GM12801 (cell line): ENCODE measurements around the gene P4HA2.

Experiments used
- TF ChIP-seq, protein P1 (sequence below): IDR thresholded peaks from one replicate; pipeline ENCODE4 v1.5.1; 2011; ENCODE audit warnings: control low read depth; ENCODE audit not compliant: insufficient read length; ENCODE audit errors: extremely low read depth

Gene P4HA2

DNA sequence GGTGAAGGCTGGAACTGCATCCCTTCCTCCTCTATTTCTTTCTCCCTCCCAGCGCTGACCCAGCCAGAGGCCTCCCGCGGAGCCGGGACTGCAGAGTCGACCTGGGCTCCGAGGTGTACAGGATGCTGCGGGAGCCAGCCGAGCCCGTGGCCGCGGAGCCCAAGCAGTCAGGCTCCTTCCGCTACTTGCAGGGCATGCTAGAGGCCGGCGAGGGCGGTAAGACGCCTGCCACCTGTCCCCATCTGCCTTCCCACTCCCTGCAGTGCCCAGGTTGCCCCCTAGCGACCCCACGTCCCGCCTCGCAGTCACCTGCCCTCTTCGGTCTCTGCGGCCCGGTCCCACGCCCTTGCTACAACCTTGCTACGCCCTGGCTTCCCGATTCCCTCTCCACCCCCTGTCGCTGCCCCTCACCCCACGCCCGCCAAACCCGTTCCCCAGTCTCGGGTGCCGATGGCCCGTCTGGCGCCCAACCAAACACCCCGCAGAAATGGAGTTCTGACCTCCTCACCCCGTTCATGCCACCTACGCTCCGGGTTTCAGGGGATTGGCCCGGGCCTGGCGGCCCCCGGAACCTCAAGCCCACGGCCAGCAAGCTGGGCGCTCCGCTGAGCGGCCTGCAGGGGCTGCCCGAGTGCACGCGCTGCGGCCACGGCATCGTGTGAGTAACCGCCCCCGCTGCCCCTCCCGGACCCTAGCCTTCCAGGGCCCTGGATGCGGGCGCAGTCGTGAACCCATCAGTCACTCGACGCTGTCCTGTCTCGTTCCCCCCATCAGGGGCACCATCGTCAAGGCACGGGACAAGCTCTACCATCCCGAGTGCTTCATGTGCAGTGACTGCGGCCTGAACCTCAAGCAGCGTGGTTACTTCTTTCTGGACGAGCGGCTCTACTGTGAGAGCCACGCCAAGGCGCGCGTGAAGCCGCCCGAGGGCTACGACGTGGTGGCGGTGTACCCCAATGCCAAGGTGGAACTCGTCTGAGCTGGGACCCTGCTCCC lies 43.9 kb upstream of the P4HA2 start:
- TF ChIP-seq, protein P1, sequence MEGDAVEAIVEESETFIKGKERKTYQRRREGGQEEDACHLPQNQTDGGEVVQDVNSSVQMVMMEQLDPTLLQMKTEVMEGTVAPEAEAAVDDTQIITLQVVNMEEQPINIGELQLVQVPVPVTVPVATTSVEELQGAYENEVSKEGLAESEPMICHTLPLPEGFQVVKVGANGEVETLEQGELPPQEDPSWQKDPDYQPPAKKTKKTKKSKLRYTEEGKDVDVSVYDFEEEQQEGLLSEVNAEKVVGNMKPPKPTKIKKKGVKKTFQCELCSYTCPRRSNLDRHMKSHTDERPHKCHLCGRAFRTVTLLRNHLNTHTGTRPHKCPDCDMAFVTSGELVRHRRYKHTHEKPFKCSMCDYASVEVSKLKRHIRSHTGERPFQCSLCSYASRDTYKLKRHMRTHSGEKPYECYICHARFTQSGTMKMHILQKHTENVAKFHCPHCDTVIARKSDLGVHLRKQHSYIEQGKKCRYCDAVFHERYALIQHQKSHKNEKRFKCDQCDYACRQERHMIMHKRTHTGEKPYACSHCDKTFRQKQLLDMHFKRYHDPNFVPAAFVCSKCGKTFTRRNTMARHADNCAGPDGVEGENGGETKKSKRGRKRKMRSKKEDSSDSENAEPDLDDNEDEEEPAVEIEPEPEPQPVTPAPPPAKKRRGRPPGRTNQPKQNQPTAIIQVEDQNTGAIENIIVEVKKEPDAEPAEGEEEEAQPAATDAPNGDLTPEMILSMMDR: no peak

DNA sequence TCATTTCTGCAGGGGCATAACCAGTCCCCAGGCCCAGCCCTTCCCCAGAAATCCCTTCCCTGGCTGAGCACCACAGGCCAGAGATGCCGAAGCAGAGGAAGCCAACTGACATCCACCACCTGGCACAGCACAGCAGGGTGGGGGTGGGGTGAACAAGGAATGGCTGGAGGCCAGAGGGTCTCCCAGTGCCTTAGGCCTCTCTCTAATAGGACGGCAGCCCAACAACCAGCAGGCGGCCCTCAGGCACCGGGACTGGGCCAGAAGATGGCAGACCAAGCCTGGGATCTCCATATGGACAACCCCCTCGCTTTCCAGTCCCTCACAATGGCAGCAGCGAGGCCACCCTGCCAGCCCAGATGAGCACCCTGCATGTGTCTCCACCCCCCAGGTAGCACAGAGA lies 43.1 kb upstream of the P4HA2 start:
- TF ChIP-seq, protein P1: no peak

DNA sequence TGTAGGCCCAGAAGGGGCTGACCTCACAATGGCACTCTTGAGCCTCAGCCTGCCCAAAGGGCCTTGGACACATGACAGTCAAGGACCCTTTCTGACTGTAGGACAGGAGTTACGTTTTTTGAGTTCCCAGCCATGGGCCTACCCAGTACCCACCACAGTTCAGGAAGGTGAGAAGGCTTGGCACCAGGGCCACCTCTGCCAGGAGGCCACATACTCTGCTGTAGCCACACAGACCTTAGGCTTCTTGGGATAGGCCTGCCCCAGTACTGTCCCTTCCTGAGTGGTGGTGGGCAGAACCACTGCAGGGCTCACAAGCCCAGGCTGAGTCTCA lies 42.6 kb upstream of the P4HA2 start:
- TF ChIP-seq, protein P1: no peak

DNA sequence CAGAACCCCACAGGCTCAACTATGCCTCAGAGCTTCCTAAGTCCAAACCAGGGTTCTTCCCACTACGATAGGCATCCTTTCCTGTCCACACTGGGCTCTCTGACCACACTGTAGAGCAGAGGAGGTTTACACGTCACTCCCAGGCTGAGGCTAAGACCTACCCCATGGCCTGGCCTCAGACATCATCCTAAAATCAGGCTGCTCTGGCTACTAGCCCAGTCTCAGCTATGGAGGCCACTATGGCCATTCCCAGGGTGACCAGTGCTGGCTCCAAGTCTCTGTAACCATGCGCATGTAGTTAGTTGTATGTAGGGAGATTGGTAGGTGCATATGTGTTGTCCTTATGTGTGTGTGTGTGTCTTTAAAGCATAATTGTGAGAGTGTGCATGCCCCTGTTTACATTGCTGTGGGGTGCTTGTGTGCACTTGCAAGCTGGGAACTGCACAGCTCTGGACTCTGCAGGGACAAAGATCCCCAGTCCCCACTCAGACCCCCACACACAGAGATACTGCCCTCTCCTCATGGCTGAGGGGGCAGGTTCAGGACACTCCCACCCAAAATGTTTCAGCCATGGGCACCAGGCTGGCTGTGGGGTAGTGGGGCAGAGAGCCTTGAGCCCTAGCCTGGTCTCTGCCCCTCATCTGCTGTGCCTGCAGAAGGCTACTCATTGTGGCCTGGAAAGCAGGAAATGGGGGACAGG lies 42.1 kb upstream of the P4HA2 start:
- TF ChIP-seq, protein P1: no peak

DNA sequence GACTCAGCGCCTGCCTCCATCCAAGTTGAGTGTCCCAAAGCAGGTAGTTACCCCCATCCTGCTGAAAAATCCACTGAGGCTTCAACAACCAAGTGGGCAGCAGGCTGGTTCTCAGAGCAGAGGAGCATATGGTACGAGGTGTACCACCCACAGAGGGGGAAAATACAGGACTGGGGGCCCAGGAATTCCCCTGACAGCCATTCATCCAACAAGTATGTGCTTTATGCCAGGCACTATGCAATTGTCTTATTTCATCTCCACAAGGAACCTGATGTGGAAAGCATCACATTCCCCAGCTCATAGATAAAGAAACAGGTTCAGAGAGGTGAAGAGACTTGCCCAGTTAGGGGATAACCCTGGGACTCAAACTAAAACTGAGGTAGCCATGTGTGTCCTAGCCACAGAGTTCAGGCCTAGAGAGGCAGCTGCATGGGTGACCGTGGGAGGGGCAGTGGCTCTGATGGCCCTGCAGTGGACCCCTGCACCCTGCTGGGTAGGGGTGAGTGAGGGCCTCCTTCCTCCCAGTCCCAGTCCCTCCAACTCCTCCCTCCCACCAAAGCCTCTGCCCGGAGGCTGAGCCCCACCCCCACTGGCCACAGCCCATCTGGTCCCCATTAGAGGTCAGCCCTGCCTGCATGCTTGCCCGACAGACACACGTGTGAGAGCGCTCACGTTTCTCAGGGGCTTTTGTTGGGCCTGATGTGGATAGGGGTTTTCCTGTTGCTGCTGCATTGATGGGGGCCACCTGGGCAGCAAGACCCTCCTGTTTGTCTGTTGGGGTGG lies 41.3 kb upstream of the P4HA2 start:
- TF ChIP-seq, protein P1: no peak

DNA sequence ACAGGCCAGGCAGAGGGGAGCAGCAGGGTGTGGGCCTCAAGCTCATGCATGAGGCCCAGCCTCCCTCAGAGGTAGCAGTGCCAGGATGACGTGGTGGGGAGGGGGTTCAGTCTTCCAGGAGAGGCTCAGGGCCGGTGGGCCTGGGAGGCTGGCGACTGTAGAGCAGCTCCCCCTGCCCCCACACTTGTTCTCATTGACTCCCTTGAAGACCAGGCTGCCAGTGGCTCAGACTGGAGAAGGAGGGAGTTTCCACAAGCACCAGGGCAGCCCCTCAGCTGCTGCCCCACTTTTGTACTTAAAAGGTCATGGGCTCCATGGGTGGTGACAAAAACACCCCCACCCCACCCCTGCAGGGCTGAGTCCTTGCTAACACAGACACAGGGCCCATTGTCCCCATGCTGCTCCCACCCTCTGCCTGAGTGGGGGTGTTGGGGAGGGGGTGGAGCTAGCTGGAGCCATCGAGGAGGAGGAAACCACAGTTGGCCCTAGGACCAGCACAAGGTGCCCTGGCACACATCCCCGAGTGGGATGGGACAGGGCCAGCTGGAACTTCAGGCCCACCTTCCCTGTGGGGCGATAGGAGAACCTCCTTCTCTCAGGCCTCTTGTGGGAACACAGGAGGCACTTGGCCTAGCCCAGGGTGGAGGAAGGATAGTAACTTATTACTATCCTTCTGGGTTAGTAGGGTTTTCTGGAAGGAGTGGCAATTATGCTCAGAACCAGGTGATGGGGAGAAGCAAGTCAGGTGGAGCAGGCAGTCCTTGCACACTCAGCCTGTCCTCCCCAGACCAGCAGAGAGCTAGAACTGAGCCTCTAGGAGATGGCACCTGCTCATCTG lies 40.5 kb upstream of the P4HA2 start:
- TF ChIP-seq, protein P1: no peak
